RKO (cell line): ENCODE measurements around the gene SENP6.

Experiments used
- DNase-seq: peaks from one replicate; pipeline ENCODE4 v3.0.0-alpha.2; 2016; ENCODE audit warnings: low spot score

Gene SENP6

GRCh38 chr6:75748743-75749538 is 147.3 kb downstream of the SENP6 start, which contains the start of gene MYO6:
Gene MYO6, plus strand, starts transcription at chr6:75749239. Its CDS starts 68,309 bp downstream, at chr6:75817548.
- DNase-seq, result peak; percentile 68

GRCh38 chr6:75751443-75751842 is 149.8 kb downstream of the SENP6 start:
- no peak for DNase-seq

- DNase-seq, result no peak
These were observed 150.7 kb downstream of the SENP6 start for GRCh38 chr6:75752365-75752764.

GRCh38 chr6:75755704-75756103 is 154.0 kb downstream of the SENP6 start:
- DNase-seq, result no peak

- DNase-seq, result no peak
These were observed 155.6 kb downstream of the SENP6 start for GRCh38 chr6:75757295-75757694.

GRCh38 chr6:75758061-75758460 is 156.4 kb downstream of the SENP6 start:
- DNase-seq, result no peak

- DNase-seq, result no peak
These were observed 157.5 kb downstream of the SENP6 start for GRCh38 chr6:75759207-75759606.

GRCh38 chr6:75760320-75760719 is 158.6 kb downstream of the SENP6 start:
- DNase-seq, result no peak

- no peak for DNase-seq
These were observed 159.8 kb downstream of the SENP6 start for GRCh38 chr6:75761489-75761888.

- no peak for DNase-seq
These were observed 160.4 kb downstream of the SENP6 start for GRCh38 chr6:75762063-75762462.

GRCh38 chr6:75766387-75766786 is 164.7 kb downstream of the SENP6 start:
- DNase-seq, result no peak
